ENCODE measurements around the gene HRH2. TPM values are rescaled to one million over a fixed set of nuclear protein-coding genes. Genes with fewer than 3 reads are reported as not detected.
A peak's percentile ranks its signal among the peaks of the same experiment; 100 is the strongest.

Gene HRH2
- total and polyA plus RNA-seq, 8 donors, result 4.1 to 22.0 (median 8.2) TPM

GRCh38 chr5:175692996-175693710 lies 35.3 kb downstream of the HRH2 start:
- no peaks in the 10 kb centered on the region for H3K9me3 ChIP-seq
- intact Hi-C loops (cut with DNase I), result no loop called here
- H3K4me1 ChIP-seq, result peaks cover 0 to 86% of the 10 kb centered on the region in 2 donors
- H3K27ac ChIP-seq, result peak overlapping the region in 1 of 2 donors; percentile 83
- no peak overlapping the region for H3K4me3 ChIP-seq
- ATAC-seq (no peak), DNase-seq (peak in 1 of 4 donors; percentile 59)
- peaks cover 0 to 11% of the 10 kb centered on the region in 2 donors for H3K27me3 ChIP-seq
- TF ChIP-seq CTCF (IDR thresholded peaks at IDR 0.05), result no peak
- peaks cover 0 to 4% of the 10 kb centered on the region in 2 donors for H3K36me3 ChIP-seq

- DNase-seq (no peak), ATAC-seq (no peak)
- H3K4me1 ChIP-seq, result peaks cover 0 to 81% of the 10 kb centered on the region in 2 donors
- no peaks in the 10 kb centered on the region for H3K9me3 ChIP-seq
- intact Hi-C loops (cut with DNase I), result no loop called here
- H3K4me3 ChIP-seq, result no peak overlapping the region
- TF ChIP-seq CTCF (IDR thresholded peaks at IDR 0.05), result no peak
- H3K36me3 ChIP-seq, result peaks cover 0 to 10% of the 10 kb centered on the region in 2 donors
- peak overlapping the region in 1 of 2 donors; percentile 83 for H3K27ac ChIP-seq
- peaks cover 0 to 8% of the 10 kb centered on the region in 2 donors for H3K27me3 ChIP-seq
These were observed 35.9 kb downstream of the HRH2 start for GRCh38 chr5:175693741-175694140.

- no peaks in the 10 kb centered on the region for H3K9me3 ChIP-seq
- H3K27me3 ChIP-seq, result peaks cover 0 to 4% of the 10 kb centered on the region in 2 donors
- intact Hi-C loops (cut with DNase I), result no loop called here
- peak in 1 of 4 donors; percentile 65 for DNase-seq
- H3K36me3 ChIP-seq, result peaks cover 0 to 15% of the 10 kb centered on the region in 2 donors
- no peak for ATAC-seq
- H3K4me3 ChIP-seq, result no peak overlapping the region
- TF ChIP-seq CTCF (IDR thresholded peaks at IDR 0.05), result no peak
- H3K4me1 ChIP-seq, result peaks cover 0 to 74% of the 10 kb centered on the region in 2 donors
- peak overlapping the region; percentile 2 to 83 for H3K27ac ChIP-seq
These were observed 36.7 kb downstream of the HRH2 start for GRCh38 chr5:175694371-175695160.

- ATAC-seq, result no peak
These were observed 37.6 kb downstream of the HRH2 start for GRCh38 chr5:175695161-175696126.

More at GRCh38 chr5:175695161-175696126, 37.6 kb downstream of the HRH2 start:
- TF ChIP-seq CTCF (IDR thresholded peaks at IDR 0.05), result no peak
- intact Hi-C loops (cut with DNase I), result no loop called here
- Histone ChIP-seq H3K27me3 (peaks cover 0 to 4% of the 10 kb centered on the region in 2 donors), H3K27ac (peak overlapping the region in 1 of 2 donors; percentile 83), H3K9me3 (no peaks in the 10 kb centered on the region), H3K4me1 (peaks cover 0 to 65% of the 10 kb centered on the region in 2 donors), H3K4me3 (no peak overlapping the region), H3K36me3 (peaks cover 0 to 24% of the 10 kb centered on the region in 2 donors)
- no peak for DNase-seq

Measured in left lung (tissue), 10 donors.